GM19238 (cell line): Measurements from ENCODE around the gene TIMM44.

Experiments
- DNase-seq: peaks from one replicate; pipeline ENCODE4 v3.0.0; 2011; ENCODE audit warnings: low spot score; ENCODE audit not compliant: insufficient read length

TIMM44 gene

DNA sequence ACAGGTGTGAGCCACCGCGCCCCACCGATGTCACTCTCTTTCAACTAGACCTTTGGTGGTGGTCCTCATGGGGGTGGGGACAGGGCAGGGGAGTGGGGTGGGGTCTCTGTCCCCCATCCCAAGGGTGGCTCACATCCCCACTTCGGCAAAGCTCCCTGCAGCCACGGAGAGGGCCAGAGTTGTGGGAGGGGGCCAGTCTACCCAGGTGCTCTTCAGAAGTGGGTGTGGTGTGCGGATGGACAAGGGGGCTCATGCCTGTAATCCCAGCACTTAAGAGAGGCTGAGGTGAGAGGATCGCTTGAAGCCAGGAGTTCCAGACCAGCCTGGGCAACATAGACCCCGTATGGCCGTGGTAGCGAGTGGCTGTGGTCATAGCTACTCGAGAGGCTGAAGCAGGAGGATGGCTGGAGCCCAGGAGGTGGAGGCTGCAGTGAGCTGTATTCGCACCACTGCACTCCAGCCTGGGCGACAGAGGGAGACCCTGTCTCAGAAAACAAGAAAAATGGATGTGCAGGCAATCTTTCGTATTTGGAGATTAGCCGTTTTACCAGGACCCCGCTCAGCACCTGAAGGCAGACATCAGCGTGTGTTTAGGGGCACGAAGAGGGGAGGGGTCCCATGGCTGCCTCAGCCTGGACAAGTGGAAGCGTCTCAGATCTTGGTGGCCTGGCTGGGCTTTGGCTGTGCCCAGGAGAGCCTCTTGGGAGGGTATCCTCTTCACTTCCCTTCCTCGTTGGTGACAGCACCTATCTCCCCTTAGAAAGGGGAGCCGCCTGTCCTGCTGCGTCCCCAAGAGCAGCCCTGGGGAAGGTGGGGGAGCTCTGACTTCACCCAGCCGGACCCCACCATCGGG, 28.0 kb downstream of the TIMM44 start:
- DNase-seq, result no peak

- no peak for DNase-seq
Observed at GRCh38 chr19:7914598-7915045, 28.8 kb downstream of the TIMM44 start, which contains the start of gene TGFBR3L. TGFBR3L (plus strand) TSS chr19:7914830.

- no peak for DNase-seq
Observed at GRCh38 chr19:7914099-7914498, 29.4 kb downstream of the TIMM44 start.

DNA sequence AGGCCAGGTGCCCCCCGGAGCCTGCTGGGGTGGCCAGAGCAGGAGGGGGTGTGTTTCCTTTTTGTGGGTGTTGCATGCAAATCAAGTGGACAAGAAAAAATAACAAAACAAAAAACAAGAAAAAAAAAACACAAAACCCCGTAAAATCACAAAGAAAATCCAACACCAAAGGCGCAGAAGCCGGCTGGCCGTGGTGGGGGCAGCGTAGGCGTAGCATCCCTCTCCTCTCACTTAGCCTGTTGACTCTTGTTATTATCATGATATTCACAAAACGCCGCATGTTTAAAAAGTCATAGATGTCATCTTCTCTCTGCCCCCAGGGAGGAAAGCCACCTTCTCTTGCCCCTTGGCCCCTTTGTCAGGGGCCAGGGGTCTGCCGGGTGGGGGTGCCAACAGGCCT, 29.8 kb downstream of the TIMM44 start:
- no peak for DNase-seq

GRCh38 chr19:7912697-7913564, 30.5 kb downstream of the TIMM44 start:
- no peak for DNase-seq

DNA sequence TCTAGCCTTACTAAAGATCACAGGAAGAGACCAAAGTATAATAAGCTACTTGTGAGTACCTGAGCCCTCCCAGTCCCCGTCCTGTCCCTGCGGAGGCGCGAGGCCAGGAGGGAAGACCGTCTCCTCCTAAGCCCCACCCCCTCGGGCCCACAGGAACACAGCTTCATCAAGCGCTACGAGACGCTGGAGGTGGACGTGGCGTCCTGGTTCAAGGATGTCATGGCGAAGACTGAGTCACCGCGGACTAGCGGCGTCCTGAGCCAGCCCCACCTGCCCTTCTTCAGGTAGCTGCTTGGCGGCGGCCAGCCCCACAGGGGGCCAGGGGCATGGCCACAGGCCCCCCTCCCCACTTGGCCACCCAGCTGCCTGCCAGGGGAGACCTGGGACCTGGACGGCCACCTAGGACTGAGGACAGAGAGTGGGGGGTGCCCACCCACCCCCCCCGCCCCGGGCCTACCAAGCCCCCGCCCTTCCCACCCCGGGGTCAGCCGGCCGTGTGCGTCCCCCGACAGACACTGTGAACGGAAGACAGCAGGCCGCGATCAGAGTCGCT, 31.2 kb downstream of the TIMM44 start:
- no peak for DNase-seq

DNA sequence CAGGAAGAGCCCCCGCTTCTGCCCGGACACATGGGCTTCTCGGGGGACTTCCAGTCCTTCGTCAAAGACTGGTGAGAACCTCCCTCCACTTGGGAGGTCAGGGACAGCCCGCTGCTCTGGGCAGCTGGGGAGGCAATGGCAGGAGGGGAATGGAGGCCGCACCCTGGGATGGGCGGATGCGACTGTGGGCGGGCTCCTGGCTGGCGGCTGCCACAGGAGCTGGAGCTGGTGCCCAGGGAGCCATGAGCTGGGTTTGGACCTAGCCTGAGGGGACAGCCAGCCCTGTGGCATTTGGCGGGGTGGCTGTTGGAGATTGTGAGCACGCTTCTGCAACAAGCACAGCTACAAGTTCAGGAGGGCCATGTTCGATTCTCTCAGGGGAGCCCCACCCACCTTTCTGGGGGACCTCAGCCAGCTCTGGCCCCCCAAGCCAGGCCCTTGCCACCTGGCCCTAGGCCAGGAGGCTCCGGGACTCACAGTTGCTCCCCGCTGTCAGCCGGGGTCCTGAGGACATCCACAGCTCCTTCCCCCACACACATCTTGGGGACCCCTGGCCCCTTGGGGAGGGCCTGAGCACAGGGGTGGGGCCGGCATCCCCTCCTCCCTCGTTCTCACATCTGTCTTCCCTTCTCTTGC, 31.8 kb downstream of the TIMM44 start:
- no peak for DNase-seq

GRCh38 chr19:7910321-7911161, 32.9 kb downstream of the TIMM44 start:
- DNase-seq, result no peak

- no peak for DNase-seq
Observed at GRCh38 chr19:7909471-7910067, 33.9 kb downstream of the TIMM44 start.

- no peak for DNase-seq
Observed at GRCh38 chr19:7908742-7909461, 34.6 kb downstream of the TIMM44 start.

GRCh38 chr19:7908078-7908699, 35.3 kb downstream of the TIMM44 start:
- no peak for DNase-seq

GRCh38 chr19:7907544-7907943, 35.9 kb downstream of the TIMM44 start:
- DNase-seq, result no peak

GRCh38 chr19:7907122-7907521, 36.3 kb downstream of the TIMM44 start:
- DNase-seq, result no peak

- DNase-seq, result no peak
Observed at GRCh38 chr19:7905859-7906258, 37.6 kb downstream of the TIMM44 start.

- no peak for DNase-seq
Observed at GRCh38 chr19:7905268-7905667, 38.2 kb downstream of the TIMM44 start.

DNA sequence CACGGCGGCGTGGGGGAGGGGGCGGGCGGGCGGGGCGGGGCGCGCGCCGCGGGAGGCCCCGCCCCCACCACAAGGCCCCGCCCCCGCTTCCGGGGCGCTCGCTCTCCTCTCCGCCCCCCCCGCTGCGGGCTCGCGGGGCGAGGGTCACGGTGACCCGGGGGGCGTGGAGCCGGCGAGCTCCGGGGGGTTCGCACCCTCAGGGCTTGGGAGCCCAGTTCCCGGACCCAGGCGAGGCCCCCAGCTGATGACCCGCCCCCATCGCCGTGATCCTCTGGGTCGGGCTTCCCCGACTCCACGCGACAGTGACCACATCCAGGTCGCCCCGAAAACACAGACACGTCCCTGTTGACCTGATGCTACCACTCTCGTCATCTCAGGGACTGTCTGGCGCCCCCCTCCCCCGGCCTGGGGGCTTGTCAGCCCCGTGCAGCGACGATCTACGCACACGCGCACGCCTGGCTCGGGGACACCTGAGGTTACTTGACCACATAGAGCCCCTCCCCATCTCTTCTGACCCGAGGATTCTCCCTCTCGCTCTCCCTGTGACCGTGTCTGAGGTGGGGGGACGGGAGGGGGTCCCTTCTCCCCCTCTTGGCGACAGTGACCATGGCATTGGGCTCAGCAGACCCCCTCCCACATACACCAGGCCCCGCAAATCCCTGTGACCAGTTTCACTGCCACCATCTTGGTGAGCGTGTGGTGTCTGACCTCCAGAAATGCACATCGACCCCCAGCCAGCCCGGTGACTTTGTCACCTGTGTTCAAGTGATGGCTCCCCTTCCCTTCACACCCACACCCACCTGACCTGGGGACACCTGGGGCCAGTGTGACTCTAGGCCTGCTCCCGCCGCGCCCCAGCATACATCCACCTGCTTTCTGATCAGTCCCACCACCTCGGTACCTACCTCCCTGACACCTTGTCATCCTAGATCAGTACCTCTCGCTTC, 39.1 kb downstream of the TIMM44 start:
- DNase-seq, result peak; percentile 78

DNA sequence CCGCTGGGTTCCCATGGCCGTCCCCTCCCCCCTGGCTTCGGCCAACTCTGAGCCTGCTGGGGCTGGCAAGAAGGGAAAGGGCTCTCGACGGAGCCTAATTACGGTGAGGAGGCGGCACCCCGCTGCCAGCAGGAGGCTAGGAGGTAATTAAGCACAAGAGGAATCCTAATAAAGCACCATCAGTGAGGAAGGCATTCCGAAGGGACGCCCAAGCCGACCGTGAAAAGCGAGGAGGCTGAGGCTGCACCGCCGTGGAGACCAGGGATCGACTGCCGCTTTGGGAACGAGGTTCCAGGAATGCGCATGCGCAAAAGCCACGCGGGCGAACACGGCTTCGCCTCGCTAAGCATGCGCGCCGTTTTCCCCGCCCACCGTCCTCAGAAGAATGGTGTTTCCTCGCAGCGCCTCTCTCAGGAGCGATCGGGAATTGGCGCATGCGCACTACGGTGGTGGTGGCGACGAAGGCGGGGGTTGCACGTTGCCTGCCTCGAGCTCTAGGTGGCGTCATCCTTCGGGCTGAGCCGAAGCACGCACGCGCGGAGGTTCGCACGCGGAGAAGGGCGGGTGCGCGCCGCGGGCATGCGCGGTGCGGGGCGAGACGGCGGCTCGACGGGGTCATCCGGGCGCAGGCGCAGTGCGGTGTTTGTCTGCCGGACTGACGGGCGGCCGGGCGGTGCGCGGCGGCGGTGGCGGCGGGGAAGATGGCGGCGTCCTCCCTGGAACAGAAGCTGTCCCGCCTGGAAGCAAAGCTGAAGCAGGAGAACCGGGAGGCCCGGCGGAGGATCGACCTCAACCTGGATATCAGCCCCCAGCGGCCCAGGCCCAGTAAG, 40.0 kb downstream of the TIMM44 start, which contains the start of gene MAP2K7:
TSS of gene MAP2K7 (plus strand) at position 634 of the 830 bp plus-strand sequence. CDS start at position 702, 68 bp downstream.
- peak; percentile 99 for DNase-seq
